OCI-LY1 (cell line): ENCODE measurements around the gene IL13.

Experiments used
- EZH2 ChIP-seq: fragments of 200-600 bp; sonication (generic), shearing (Covaris generic); IDR thresholded peaks from 2 replicates; pipeline ENCODE4 v1.8.0; 2017; ENCODE audit warnings: borderline replicate concordance, mixed run types, mild to moderate bottlenecking, antibody characterized with exemption, low read length, moderate library complexity, mixed read lengths
- TF ChIP-seq, protein P1 (sequence below): fragments of 200-600 bp; sonication (generic), shearing (Covaris generic); IDR thresholded peaks from 2 replicates; pipeline ENCODE4 v1.5.1; 2017; ENCODE audit warnings: mild to moderate bottlenecking, antibody characterized with exemption, low read length, moderate library complexity, mixed read lengths

DNA sequence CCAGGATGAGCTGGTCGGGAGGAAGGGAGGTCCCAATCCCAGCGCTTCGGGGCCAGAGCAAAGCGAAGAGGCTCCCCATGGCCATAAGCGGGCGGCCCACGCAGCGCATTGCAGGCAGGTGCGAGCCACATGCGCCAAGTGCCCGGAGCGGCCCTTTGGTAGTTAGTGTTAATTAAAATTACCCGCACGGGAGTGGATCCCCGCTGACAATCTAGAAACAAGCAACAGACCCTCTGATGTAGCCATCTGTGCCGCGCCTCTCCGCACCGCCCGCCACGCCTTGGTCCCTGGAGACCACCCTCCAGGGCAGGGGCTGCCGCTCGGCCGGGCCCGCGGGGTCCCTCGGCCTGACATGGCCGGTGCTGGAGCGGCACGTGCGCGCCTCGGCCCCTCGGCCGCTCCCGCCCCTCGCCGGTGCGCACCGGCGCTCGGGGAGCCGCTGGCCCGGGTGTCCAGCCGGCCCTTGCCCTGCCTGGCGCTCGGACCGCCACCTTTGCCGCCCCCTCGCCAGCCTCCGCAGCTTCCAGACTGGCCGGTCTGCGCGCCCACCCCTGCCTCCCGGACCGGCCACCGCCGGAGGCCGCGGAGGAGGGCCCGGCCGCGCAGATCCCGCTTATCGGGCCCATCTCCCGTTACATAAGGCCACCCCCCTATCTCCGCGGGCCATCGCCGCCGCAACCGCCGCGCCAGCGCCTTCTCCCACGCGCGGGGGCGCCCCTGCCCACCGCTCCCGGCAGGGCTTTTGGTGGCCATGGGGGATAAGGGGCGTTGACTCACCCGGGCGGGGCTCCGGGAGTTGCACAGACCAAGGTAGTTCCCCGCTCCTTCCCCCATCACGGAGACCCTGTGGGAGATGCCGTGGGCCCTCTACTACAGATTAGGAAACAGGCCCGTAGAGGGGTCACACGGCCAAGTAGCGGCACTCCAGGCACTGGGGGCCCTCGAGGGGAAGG, 1.9 kb upstream of the IL13 start:
- TF ChIP-seq EZH2, result no peak
- TF ChIP-seq, protein P1, sequence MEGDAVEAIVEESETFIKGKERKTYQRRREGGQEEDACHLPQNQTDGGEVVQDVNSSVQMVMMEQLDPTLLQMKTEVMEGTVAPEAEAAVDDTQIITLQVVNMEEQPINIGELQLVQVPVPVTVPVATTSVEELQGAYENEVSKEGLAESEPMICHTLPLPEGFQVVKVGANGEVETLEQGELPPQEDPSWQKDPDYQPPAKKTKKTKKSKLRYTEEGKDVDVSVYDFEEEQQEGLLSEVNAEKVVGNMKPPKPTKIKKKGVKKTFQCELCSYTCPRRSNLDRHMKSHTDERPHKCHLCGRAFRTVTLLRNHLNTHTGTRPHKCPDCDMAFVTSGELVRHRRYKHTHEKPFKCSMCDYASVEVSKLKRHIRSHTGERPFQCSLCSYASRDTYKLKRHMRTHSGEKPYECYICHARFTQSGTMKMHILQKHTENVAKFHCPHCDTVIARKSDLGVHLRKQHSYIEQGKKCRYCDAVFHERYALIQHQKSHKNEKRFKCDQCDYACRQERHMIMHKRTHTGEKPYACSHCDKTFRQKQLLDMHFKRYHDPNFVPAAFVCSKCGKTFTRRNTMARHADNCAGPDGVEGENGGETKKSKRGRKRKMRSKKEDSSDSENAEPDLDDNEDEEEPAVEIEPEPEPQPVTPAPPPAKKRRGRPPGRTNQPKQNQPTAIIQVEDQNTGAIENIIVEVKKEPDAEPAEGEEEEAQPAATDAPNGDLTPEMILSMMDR, result no peak
